Fibroblast of skin of abdomen (primary cell): ENCODE measurements around the gene CTBP2.

ENCODE experiments used
- DNase-seq: peaks from one replicate; pipeline ENCODE4 v3.0.0-alpha.2; 2013

The CTBP2 gene

DNA sequence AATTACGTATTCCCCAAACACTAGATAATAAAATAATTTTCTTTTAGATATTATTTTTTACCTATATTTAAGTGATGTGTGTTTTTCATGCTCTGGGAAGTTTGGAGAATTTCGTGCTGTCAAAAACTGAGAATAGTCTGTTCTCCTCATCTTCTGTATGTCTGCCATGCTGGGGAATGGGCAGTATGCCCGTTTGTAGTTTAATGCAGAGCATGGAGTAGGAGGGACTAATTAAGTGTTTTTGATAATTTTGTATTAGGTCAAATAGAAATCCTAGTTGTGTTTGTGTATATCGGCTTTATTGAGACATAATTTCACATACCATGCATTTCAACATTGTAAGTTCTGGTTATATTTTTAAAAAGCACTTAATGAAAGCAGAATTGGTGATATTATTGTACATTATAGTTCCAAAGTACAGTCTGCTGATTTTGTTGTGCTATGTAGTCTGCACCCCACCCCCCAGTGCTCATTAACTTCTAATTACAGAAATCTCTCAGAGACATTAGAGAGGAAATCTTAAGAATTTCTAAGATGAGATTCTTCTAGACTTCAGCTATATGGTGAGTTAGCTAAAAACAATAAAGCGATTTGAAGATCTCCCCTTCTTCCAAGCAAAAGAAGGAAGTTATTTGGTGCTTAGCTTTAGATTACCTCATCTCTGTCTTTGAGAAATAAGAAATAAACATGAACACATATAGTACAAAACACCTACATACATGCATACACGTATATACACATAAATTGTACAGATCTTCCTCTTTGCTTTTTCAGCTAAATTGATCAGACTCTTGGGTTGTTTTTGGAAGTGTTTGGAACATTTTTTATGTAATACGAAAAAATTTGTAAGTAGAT, 196.3 kb downstream of the CTBP2 start:
- no peak for DNase-seq

GRCh38 chr10:124962421-124962820, 197.9 kb downstream of the CTBP2 start:
- no peak for DNase-seq

GRCh38 chr10:124961248-124961570, 199.2 kb downstream of the CTBP2 start:
- no peak for DNase-seq

DNA sequence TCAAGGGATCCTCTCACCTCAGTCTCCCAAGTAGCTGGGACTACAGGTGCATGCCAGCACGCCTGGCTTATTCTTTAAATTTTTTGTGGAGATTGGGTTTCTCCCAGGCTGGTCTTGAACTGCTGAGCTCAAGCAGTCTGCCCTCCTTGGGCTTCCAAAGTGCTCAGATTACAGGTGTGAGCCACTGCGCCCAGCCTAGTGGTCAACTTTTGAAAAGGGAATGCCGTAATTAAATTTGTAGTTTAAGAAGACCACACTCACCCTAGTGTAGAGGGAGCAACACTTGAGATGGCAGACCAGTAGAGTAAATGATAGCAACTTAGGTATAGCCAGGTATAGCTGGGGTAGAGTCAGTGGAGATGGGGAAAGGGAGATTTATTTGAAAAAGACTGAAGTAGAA, 200.8 kb downstream of the CTBP2 start:
- DNase-seq = no peak

DNA sequence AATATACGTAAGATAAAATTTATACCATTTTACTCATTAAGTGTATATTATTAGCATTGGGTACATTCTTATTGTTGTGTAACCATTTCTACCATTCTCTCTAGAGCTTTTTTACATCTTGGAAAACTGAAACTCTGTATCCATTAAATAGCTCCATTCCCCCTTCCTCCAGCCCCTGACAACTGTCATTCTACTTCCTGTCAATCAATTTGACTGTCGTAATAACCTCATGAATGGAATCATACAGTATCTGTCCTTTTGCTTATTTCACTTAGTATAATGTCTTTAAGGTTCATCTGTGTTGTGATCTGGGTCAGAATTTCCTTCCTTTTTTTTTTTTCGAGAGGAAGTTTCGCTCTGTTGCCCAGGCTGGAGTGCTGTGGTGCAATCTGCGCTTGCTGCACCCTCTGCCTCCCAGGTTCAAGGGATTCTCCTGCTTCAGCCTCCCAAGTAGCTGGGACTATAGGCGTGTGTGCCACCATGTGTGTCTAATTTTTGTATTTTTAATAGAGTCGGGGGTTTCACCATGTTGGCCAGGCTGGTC, 202.9 kb downstream of the CTBP2 start:
- no peak for DNase-seq

DNA sequence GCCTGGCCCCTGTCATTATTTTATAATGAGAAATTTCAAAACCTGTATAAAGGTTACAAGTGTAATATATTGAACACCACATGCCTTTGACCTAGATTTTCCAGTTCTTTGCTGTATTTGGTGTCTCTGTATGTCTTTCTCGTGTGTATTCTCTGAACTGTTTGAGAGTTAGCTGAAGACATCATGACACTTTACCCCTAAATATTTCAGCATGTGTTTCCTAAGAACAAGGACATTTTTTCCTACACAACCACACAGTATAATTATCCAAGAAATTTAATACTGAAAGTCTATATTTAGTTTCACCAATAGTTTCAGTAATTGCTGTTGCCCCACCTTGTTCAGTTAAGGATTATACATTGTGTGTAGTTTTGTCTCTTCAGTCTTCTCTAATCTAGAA, 203.6 kb downstream of the CTBP2 start:
- DNase-seq = no peak

DNA sequence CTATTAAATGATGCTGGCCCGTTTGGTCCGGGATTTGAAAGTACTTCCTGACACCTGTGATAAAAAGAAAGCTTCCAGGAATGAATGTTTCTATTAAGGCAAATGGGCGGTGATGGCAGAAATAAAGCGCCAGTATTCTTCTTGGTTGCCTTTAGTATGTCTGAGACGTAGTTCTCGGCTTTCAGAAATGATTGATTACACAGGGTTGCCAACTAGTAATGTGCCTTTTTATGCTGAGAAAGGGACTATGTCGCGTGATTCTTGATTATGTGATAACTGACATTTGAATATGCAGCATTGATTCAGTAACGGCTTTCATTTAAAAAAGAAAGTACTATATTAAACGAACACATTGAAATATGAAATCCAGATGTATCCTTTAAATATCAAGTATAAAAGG, 204.5 kb downstream of the CTBP2 start:
- no peak for DNase-seq

- DNase-seq = no peak
Measured at GRCh38 chr10:124955243-124955642, 205.1 kb downstream of the CTBP2 start.

DNA sequence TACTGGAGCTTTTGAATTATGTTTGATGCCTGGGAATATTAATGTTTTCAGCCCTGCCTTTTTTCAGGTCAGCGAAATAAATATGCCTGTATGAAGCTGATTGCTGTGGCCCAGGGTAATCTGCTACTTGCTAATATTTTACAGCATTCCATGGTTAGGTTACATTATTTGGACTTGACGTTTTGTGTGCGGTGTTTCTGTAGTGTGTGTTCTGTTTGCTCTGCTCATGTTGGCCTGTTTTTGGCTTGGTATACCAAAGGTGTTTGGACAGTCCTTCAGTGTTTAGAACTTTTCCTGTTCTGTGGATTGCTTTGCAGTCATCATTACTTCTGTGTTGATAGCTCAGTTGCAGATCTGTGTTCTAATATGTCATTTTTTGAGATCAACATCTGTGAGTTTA, 206.9 kb downstream of the CTBP2 start:
- DNase-seq = no peak

DNA sequence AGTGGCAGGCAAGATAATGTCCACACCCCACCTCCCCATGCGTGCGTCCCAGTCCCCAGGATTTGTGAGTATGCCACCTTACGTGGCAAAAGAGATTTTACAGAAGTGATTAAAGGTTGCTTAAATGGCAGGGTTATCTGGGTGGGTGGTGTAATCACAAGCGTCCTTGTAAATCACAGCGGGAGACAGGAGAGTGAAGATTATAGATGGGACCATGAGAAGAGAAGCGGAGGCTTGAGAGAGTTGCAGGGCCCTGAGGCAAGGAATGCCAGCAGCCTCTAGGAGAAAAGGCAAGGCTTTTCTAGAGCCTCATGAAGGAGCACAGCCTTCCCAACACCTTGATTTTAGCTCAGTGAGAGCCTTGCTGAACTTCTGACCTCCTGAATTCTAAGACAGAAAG, 208.2 kb downstream of the CTBP2 start:
- DNase-seq = no peak

DNA sequence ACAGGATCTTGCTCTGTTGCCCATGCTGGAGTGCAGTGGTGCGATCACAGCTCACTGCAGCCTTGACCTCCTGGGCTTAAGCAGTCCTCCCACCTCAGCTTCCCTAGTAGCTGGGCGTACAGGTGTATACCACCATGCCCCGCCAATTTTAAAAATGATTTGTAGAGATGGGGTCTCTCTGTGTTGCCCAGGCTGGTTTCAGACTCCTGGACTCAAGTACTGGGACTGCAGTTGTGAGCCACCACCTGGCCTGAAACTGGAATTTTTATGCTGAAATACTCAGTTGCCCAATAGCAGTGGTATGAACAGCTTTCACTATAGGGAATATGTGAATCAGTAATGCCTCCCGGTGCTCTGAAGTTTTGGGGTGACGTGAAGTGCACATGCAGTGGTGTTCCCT, 210.8 kb downstream of the CTBP2 start:
- DNase-seq = no peak

DNA sequence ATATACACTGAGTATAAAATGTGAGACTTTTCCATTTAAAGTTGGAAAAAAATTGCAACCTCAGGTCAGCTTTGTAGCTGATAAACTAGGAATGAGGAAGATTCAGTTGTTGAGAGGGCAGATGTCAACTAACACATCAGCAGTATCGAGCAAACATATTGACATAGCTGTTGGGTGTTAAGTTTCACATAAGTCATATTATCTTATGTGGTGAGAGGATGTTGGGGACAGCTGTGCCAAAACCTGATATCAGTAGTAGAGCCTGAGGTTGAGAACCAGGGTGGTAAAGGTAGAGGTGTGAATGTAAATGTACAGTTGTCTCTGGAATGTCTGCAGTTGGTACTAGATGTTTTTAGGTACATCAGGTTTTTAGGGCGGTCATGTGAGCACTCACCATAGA, 213.4 kb downstream of the CTBP2 start:
- no peak for DNase-seq

GRCh38 chr10:124944982-124945381, 215.4 kb downstream of the CTBP2 start:
- DNase-seq = peak; percentile 33

DNA sequence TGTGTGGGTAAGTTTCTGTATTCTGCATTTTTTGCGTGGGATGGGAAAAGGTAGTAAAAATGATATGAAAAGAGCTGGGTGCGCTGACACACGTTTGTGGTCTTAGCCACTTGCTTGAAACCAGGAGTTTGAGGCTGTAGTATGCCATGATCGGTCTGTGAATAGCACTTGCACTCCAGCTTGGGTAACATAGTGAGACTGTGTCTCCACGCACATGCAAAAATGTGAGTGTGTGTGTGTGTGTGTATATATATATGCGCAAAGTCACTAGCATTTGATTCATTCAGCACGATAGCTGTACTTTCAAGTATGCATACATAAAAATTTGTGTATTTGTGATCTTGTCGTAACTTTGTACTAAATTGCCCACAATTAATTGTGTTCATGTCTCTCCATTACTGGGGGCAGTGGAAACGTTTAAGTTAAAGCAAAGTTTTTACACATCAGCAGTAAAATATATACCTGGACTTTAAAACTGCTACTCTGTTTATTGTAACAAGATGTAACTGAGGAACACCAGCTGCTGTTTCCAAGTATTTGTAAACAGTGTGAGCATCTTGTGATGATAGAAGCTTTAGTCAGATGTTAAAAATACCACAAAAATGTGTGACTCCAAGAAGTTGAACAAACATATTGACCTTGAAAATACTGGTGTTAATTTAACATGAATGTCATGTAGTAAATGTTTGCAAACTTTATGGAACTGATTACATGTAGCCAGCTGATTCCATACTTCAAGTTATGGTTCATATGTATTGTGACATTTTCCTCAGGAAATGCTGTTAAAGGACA, 216.9 kb downstream of the CTBP2 start:
- peak; percentile 63 for DNase-seq

DNA sequence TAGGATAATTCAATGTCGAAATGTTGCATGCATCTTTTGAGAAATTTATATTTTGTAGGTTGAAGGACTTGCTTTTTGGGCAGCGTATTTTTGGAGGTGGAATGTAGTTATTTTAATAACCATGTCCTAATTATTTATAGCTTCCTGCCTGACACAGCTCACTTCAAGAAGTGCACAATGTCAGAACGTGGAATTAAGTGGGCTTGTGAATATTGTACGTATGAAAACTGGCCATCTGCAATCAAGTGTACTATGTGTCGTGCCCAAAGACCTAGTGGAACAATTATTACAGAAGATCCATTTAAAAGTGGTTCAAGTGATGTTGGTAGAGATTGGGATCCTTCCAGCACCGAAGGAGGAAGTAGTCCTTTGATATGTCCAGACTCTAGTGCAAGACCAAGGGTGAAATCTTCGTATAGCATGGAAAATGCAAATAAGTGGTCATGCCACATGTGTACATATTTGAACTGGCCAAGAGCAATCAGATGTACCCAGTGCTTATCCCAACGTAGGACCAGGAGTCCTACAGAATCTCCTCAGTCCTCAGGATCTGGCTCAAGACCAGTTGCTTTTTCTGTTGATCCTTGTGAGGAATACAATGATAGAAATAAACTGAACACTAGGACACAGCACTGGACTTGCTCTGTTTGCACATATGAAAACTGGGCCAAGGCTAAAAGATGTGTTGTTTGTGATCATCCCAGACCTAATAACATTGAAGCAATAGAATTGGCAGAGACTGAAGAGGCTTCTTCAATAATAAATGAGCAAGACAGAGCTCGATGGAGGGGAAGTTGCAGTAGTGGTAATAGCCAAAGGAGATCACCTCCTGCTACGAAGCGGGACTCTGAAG, 217.8 kb downstream of the CTBP2 start:
- DNase-seq = no peak

GRCh38 chr10:124941823-124942222, 218.5 kb downstream of the CTBP2 start, which contains the start of gene ZRANB1:
Gene ZRANB1, plus strand, starts transcription at chr10:124942123. Its CDS starts 371 bp downstream, at chr10:124942494.
- DNase-seq = no peak

GRCh38 chr10:124939290-124939689, 221.1 kb downstream of the CTBP2 start:
- no peak for DNase-seq

GRCh38 chr10:124936813-124937212, 223.6 kb downstream of the CTBP2 start:
- no peak for DNase-seq

DNA sequence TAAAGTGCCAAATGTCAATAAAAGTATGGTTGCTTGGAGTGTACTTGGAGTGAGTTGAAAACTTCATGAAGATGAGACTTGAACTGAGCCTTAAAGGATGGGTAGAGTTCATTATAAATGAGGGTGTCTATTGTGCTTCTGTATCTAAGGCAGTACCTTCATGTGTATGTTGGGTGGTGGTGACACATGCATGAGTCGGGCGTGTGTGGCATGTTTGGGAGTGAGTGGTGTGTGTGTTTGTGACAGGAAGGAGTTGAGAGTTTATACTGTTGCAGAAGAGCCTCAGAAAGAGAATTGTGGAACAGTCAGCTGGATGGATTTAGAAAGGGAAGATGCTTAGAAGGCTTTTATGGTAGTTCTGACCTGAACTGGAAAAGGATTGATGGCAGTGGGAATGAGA, 224.4 kb downstream of the CTBP2 start:
- peak; percentile 18 for DNase-seq
